WI38 (cell line): ENCODE results near the gene RXRA.

Source experiments
- H3K4me3 ChIP-seq: 2 replicates; pipeline ENCODE4 v1.5.1; 2011; ENCODE audit warnings: low read depth, mild to moderate bottlenecking, control low read depth, low read length
- CTCF ChIP-seq: IDR thresholded peaks from 2 replicates; pipeline ENCODE4 v1.5.1; 2012; ENCODE audit warnings: low read depth, mild to moderate bottlenecking, control low read depth, low read length

The RXRA gene

GRCh38 chr9:134435550-134436378, 109.5 kb downstream of the RXRA start:
- TF ChIP-seq CTCF, result no peak
- no peak overlapping the region for H3K4me3 ChIP-seq

GRCh38 chr9:134436379-134436762, 110.1 kb downstream of the RXRA start:
- H3K4me3 ChIP-seq, result no peak overlapping the region
- TF ChIP-seq CTCF, result no peak

GRCh38 chr9:134436911-134437310, 110.7 kb downstream of the RXRA start:
- no peak for TF ChIP-seq CTCF
- no peak overlapping the region for H3K4me3 ChIP-seq

- H3K4me3 ChIP-seq, result no peak overlapping the region
- no peak for TF ChIP-seq CTCF
These were observed 111.3 kb downstream of the RXRA start for GRCh38 chr9:134437403-134438194.

GRCh38 chr9:134438195-134438788, 112.0 kb downstream of the RXRA start:
- H3K4me3 ChIP-seq, result no peak overlapping the region
- no peak for TF ChIP-seq CTCF

- no peak for TF ChIP-seq CTCF
- H3K4me3 ChIP-seq, result no peak overlapping the region
These were observed 113.1 kb downstream of the RXRA start for GRCh38 chr9:134439368-134439784.
